Adrenal gland (tissue), 12 donors: ENCODE results near the gene UBE2J2. TPM values are rescaled to one million over a fixed set of nuclear protein-coding genes. Genes with fewer than 3 reads are reported as not detected.

Experiments
- DNase-seq, 7 donors: peaks; one replicate each; pipeline ENCODE4 v3.0.0-alpha.2; 2019 to 2020
- H3K27ac ChIP-seq, 5 donors: fragments of 200-600 bp; sonication (generic) in 4 of 5; 1 replicate in 3 of 5; 2 replicates in 2 of 5; pipeline versions ENCODE4 v1.5.1 to v1.8.0; 2016 to 2020; ENCODE audit warnings: mild to moderate bottlenecking in 1 of 5
- H3K27me3 ChIP-seq: fragments of 200-600 bp; 2 replicates; pipeline ENCODE4 v1.8.0; 2021
- H3K36me3 ChIP-seq, 2 donors: fragments of 200-600 bp; replicated peaks in 1 of 2; 1 replicate in 1 of 2; 2 replicates in 1 of 2; pipeline versions ENCODE4 v1.5.1 to v1.8.0; 2018 to 2022
- H3K4me1 ChIP-seq, 2 donors: fragments of 200-600 bp; replicated peaks in 1 of 2; 1 replicate in 1 of 2; 2 replicates in 1 of 2; pipeline versions ENCODE4 v1.5.1 to v1.8.0; 2018 to 2021
- H3K4me3 ChIP-seq, 4 donors: fragments of 200-600 bp; sonication (generic) in 3 of 4; one replicate each; pipeline ENCODE4 v1.5.1; 2016 to 2018
- H3K9me3 ChIP-seq, 3 donors: fragments of 200-600 bp; sonication (generic) in 1 of 3; replicated peaks in 1 of 3; 1 replicate in 2 of 3; 2 replicates in 1 of 3; pipeline versions ENCODE4 v1.5.1 to v1.8.0; 2016 to 2021
- POLR2A ChIP-seq, 2 donors: fragments of 450-650 bp; IDR thresholded peaks; one replicate each; pipeline ENCODE4 v1.6.1; 2017; ENCODE audit warnings: antibody characterized with exemption in 2 of 2, mild to moderate bottlenecking in 2 of 2, moderate library complexity in 1 of 2
- WGBS, 4 donors: extraction: QIAGEN DNeasy Blood & Tissue Kit in 2 of 4; methylation state at CpG; one replicate each; pipeline versions ENCODE4 v1.1.5 to v1.1.7; 2013 to 2017; 5-methylcytosine and 5-hydroxymethylcytosine counted together
- intact Hi-C, 2 donors: fragments of 100-400 bp; cut with DNase I; formaldehyde crosslinking; loops; one replicate each; pipeline versions ENCODE4 v1.14.1 to v1.15.0; 2022 to 2023
- polyA plus RNA-seq, 3 donors: library from polyadenylated mRNA; stranded (reverse); fragments of 200-250 nt in 2 of 3; fragments of 350-450 nt in 1 of 3; fragmentation: Illumina TruSeq in 1 of 3; extraction: RNeasy Lipid Tissue Mini Kit (QIAGEN cat#74804) in 1 of 3; gene quantifications; one replicate each; pipeline ENCODE4 v1.2.3, GENCODE V29; 2013 to 2014
- total RNA-seq, 9 donors: library from RNA; depleted of rRNA in 4 of 9; stranded (reverse); fragments of >200 nt in 4 of 9; fragments of 120-200 nt in 1 of 9; fragmentation: NEBNext Ultra II Directional in 1 of 9; extraction: Animal tissue kit (Norgen Biotek cat#: 25700) in 1 of 9; gene quantifications; one replicate each; pipeline versions ENCODE4 v1.1.0 to v1.2.4, GENCODE V29; 2013 to 2023
- TF ChIP-seq, protein P1 (sequence below), 6 experiments: fragments of 450-650 bp in 4 of 6; fragments of 200-600 bp in 2 of 6; sonication (generic) in 1 of 6; IDR thresholded peaks; 1 replicate in 5 of 6; 2 replicates in 1 of 6; pipeline versions ENCODE4 v1.5.1 to v1.8.0; 2016 to 2021; ENCODE audit warnings: antibody characterized with exemption in 6 of 6, mild to moderate bottlenecking in 2 of 6, moderate library complexity in 1 of 6
- donor health status: healthy with polysubstance abuse.
- donor health status: Bipolar disorder and iron deficiency.
- donor health status: DM: yes; HTN: yes; CAD: no.
- donor health status: DM: no; HTN: no; CAD: no.
- donor health status: DM: no; HTN: no; CAD: no.
- donor health status: DM: yes; HTN: yes; CAD: no.

Gene UBE2J2
- total and polyA plus RNA-seq, 12 donors: 30.1 to 74.4 (median 49.8) TPM

DNA sequence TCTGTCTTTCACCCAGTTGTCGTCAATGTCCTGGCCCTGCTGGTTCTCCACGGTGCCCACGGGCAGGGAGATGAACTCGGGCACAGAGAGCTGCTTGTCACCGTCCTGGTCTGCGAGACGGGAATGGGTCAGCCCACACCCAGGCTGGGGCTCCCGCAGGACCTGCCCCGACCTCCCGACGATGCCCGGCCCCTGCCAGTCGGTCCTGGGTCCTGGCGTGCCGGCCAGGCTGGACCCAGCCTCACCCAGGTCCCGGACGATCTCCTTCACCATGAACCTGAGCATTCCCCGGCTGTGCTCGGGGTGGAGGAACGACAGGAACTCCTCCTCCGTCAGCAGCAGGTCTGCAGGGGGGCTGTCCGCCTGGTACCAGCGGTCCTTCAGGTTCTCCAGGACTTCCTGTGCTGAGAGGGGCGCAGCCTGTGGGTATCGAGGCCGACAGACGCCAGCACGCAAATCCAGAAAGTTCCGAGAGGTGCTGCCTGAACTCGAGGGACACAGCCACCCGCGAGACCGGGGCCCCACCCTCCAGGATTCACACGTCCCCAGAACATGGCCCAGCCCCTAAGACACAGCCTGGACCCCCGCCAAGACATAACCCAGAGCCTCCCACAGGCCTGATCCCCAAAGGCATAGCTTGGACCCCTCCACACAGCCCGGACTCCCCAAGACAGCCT lies 55.0 kb downstream of the UBE2J2 start:
- H3K27me3 ChIP-seq: no peaks in the 10 kb centered on the region
- no peak for TF ChIP-seq POLR2A (IDR thresholded peaks at IDR 0.05)
- TF ChIP-seq, protein P1, sequence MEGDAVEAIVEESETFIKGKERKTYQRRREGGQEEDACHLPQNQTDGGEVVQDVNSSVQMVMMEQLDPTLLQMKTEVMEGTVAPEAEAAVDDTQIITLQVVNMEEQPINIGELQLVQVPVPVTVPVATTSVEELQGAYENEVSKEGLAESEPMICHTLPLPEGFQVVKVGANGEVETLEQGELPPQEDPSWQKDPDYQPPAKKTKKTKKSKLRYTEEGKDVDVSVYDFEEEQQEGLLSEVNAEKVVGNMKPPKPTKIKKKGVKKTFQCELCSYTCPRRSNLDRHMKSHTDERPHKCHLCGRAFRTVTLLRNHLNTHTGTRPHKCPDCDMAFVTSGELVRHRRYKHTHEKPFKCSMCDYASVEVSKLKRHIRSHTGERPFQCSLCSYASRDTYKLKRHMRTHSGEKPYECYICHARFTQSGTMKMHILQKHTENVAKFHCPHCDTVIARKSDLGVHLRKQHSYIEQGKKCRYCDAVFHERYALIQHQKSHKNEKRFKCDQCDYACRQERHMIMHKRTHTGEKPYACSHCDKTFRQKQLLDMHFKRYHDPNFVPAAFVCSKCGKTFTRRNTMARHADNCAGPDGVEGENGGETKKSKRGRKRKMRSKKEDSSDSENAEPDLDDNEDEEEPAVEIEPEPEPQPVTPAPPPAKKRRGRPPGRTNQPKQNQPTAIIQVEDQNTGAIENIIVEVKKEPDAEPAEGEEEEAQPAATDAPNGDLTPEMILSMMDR (IDR thresholded peaks at IDR 0.05): no peak
- DNase-seq: no peak
- no peaks in the 10 kb centered on the region for H3K9me3 ChIP-seq
- peaks cover 4 to 8% of the 10 kb centered on the region in 2 donors for H3K4me1 ChIP-seq
- no peak overlapping the region for H3K27ac ChIP-seq
- H3K4me3 ChIP-seq: no peak overlapping the region
- 94 to 100% (median 95%) methylated on average over 2 to 36 of the region's 36 CpGs for WGBS, 4 donors
- H3K36me3 ChIP-seq: peaks cover 0 to 62% of the 10 kb centered on the region in 2 donors
- intact Hi-C loops: no loop called here

DNA sequence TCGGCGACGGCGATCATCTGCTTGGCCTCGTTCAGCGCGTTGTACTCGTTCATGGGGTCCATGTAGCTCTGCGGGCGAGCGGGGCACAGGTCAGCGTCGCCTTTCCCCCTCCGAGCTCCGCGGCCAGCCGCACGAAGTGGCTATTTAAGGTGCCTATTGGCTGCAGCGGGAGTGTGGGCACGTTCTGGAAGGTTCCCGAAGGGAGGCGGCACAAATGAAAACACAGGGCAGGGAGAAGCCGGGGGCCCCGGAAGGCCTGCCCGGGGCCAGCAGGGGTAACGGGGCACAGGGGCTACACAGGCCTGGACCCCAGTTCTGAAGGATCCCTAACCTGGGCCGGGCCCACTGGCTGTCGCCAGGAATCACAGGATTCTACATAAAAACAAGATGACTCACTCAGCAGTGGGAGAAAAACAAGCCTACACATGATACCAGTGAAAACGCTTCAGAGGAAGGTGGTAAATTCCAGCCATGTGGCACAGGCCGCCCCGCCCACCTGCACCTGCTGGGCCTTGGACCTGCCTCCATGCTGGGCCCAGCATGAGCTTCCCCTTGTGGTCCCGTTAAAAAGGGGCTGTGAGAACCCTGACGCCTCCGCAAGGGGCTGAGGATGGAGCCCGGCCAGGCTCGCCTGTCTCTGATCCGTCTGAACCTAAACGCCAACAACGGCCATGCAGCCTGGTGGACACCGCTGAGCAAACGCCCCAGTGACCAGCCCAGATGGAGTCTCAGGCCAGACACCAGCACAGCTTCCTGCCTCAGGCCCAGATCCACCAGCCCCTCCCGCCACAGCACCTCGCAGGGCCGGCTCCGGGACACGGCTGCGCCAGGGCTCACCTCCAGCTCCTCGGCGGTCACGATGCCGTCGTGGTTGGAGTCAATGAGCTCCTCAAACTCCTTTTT lies 55.8 kb downstream of the UBE2J2 start:
- no peaks in the 10 kb centered on the region for H3K9me3 ChIP-seq
- H3K27me3 ChIP-seq: no peaks in the 10 kb centered on the region
- no peak overlapping the region for H3K27ac ChIP-seq
- TF ChIP-seq, protein P1 (IDR thresholded peaks at IDR 0.05): no peak
- no peak for TF ChIP-seq POLR2A (IDR thresholded peaks at IDR 0.05)
- WGBS, 4 donors: 92 to 95% (median 93%) methylated on average over 32 to 52 of the region's 52 CpGs
- peaks cover 0 to 55% of the 10 kb centered on the region in 2 donors for H3K36me3 ChIP-seq
- DNase-seq: no peak
- no peak overlapping the region for H3K4me3 ChIP-seq
- H3K4me1 ChIP-seq: peaks cover 4 to 8% of the 10 kb centered on the region in 2 donors
- intact Hi-C loops: no loop called here

DNA sequence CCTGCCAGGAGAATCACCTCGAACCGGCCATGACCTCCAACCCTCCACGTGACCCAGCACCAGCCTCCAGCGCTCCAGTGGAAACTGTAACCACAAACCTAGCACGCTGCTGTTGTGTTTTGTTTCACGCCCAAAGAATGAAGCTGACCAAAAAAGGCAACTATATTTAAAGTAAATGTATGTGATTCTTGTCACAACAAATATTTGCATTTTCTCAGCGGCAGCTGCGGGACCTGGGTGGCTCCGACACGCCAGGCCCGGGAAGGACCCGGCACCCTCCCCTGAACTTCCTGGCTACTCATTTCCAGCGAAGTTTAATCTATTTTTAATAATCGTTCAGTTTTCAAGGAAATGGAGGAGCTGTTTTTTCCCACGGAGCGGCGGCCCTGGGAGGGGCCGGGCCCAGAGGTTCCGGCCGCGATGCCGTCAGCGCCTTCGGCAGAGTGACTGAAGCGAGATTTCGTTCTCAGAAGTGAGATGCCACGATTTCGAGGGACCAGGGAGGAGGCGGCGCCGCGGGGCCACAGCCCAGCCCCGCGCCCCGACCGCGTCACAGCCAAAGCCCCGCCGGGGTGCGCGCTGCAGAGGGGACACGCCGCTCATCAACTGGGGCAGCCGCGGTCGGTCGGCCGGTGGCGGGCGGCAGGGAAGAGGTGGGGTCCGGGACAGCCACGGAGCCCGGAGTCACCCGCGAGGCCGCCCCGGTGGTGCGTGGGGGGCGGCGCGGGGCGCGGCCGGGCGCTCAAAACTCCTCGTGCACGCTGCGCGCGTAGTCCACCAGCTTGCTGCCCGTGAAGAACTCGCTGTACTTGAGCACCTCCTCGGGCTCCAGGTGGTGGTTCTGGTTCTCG lies 56.7 kb downstream of the UBE2J2 start:
- Histone ChIP-seq H3K27me3 (no peaks in the 10 kb centered on the region), H3K36me3 (peaks cover 0 to 46% of the 10 kb centered on the region in 2 donors), H3K4me3 (no peak overlapping the region), H3K4me1 (peaks cover 4 to 8% of the 10 kb centered on the region in 2 donors), H3K27ac (no peak overlapping the region), H3K9me3 (no peaks in the 10 kb centered on the region)
- whole genome bisulfite sequencing, 4 donors: 93 to 96% (median 94%) methylated on average over 74 of the region's 74 CpGs
- no peak for TF ChIP-seq POLR2A (IDR thresholded peaks at IDR 0.05)
- TF ChIP-seq, protein P1 (IDR thresholded peaks at IDR 0.05): no peak
- DNase-seq: no peak
- intact Hi-C loops: no loop called here
